ENCODE measurements around the gene FARSA.

DNA sequence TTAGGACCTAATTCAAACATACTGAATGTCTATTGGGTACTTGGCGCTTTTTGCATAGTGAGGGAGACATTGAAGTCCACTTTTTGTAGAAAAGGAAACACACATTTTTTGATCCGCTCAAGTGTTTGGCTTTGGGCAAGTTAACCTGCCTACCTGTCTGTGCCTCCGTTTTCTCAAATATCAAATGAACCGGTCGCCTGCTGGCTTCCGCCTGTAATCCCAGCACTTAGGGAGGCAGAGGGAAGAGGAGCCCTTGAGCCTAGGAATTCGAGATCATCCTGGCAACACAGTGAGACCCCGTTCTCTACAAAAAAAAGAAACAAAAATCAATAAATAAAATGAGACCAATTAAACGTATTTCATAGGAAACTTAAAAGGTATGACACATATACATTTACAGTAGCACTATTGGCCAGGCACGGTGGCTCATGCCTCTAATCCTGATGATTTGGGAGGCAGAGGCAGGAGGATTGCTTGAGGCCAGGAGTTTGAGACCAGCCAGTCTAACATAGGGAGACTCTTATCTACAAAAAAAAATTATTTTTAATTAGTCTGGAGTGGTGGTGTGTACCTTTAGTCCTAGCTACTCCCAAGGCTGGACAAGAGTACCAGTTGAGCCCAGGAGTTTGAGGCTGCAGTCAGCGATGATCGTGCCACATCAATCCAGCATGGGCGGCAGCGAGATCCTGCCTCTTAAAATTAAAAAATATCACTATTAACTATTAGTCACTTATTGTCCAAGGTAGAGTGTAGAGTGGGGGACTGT, 13.4 kb upstream of the FARSA start:
- TF ChIP-seq, protein P1, sequence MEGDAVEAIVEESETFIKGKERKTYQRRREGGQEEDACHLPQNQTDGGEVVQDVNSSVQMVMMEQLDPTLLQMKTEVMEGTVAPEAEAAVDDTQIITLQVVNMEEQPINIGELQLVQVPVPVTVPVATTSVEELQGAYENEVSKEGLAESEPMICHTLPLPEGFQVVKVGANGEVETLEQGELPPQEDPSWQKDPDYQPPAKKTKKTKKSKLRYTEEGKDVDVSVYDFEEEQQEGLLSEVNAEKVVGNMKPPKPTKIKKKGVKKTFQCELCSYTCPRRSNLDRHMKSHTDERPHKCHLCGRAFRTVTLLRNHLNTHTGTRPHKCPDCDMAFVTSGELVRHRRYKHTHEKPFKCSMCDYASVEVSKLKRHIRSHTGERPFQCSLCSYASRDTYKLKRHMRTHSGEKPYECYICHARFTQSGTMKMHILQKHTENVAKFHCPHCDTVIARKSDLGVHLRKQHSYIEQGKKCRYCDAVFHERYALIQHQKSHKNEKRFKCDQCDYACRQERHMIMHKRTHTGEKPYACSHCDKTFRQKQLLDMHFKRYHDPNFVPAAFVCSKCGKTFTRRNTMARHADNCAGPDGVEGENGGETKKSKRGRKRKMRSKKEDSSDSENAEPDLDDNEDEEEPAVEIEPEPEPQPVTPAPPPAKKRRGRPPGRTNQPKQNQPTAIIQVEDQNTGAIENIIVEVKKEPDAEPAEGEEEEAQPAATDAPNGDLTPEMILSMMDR (conservative IDR thresholded peaks at IDR 0.05; ENCODE audit: low read depth, low read length) = no peak
- TF ChIP-seq RCOR1 (IDR thresholded peaks at IDR 0.05; ENCODE audit: insufficient replicate concordance, low read length) (no peak), SMC3 (IDR thresholded peaks at IDR 0.05; ENCODE audit: low read depth, low read length) (no peak), MAZ (IDR thresholded peaks at IDR 0.05; ENCODE audit: borderline replicate concordance, low read depth, low read length) (no peak), MXI1 (IDR thresholded peaks at IDR 0.05; ENCODE audit: borderline replicate concordance, low read depth, low read length) (no peak), CEBPB (IDR thresholded peaks at IDR 0.05; ENCODE audit: low read depth, low read length) (no peak), RFX5 (IDR thresholded peaks at IDR 0.05; ENCODE audit: low read depth, low read length) (no peak), POLR2A (IDR thresholded peaks at IDR 0.05; ENCODE audit: low read depth, low read length) (no peak; the same call in 1 of the 2 replicates), MAFK (IDR thresholded peaks at IDR 0.05; ENCODE audit: low read depth, low read length) (no peak), BHLHE40 (IDR thresholded peaks at IDR 0.05; ENCODE audit: low read depth, low read length) (no peak), CHD1 (IDR thresholded peaks at IDR 0.05; ENCODE audit: low read depth, low read length) (no peak)
- TF ChIP-seq, protein P2, sequence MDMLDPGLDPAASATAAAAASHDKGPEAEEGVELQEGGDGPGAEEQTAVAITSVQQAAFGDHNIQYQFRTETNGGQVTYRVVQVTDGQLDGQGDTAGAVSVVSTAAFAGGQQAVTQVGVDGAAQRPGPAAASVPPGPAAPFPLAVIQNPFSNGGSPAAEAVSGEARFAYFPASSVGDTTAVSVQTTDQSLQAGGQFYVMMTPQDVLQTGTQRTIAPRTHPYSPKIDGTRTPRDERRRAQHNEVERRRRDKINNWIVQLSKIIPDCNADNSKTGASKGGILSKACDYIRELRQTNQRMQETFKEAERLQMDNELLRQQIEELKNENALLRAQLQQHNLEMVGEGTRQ (IDR thresholded peaks at IDR 0.05; ENCODE audit: low read depth, low read length) = no peak

All from IMR-90 (cell line).